ENCODE data around the gene FADS6. TPM values are rescaled to one million over a fixed set of nuclear protein-coding genes. Genes with fewer than 3 reads are reported as not detected.

The FADS6 gene
- total RNA-seq, 1 donor from 2014 or later: not detected

DNA sequence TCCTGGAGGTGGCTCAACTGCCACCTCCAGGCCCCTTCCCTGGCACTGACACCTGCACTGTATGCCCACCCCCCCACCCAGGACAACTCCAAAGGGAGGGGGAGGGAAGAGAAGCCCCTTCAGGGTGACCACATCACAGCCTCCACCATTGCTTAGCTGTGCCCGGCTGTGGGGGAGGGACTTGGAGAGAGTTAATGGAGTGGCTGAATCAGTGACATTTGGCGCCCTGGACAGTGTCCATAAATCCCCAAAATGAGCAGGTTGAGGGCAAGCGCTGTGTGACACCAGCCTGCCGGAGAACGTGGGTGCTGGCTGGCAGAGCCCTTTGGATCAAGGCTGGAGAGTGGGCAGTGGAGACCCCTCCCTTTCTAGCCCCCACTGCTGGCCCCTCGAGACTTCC, 28.7 kb upstream of the FADS6 start:
- intact Hi-C loops (cut with micrococcal nuclease): no loop called here
- no peak for DNase-seq
- Histone ChIP-seq H3K4me1 (peaks cover 26% of the 10 kb centered on the region), H3K36me3 (no peaks in the 10 kb centered on the region), H3K4me3 (no peak overlapping the region), H3K9me3 (replicated peaks) (no peaks in the 10 kb centered on the region), H3K27me3 (ENCODE audit: low read depth) (peaks cover 100% of the 10 kb centered on the region), H3K27ac (replicated peaks) (no peak overlapping the region)
- TF ChIP-seq, protein P1, sequence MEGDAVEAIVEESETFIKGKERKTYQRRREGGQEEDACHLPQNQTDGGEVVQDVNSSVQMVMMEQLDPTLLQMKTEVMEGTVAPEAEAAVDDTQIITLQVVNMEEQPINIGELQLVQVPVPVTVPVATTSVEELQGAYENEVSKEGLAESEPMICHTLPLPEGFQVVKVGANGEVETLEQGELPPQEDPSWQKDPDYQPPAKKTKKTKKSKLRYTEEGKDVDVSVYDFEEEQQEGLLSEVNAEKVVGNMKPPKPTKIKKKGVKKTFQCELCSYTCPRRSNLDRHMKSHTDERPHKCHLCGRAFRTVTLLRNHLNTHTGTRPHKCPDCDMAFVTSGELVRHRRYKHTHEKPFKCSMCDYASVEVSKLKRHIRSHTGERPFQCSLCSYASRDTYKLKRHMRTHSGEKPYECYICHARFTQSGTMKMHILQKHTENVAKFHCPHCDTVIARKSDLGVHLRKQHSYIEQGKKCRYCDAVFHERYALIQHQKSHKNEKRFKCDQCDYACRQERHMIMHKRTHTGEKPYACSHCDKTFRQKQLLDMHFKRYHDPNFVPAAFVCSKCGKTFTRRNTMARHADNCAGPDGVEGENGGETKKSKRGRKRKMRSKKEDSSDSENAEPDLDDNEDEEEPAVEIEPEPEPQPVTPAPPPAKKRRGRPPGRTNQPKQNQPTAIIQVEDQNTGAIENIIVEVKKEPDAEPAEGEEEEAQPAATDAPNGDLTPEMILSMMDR (IDR thresholded peaks at IDR 0.05; ENCODE audit: borderline replicate concordance): no peak

DNA sequence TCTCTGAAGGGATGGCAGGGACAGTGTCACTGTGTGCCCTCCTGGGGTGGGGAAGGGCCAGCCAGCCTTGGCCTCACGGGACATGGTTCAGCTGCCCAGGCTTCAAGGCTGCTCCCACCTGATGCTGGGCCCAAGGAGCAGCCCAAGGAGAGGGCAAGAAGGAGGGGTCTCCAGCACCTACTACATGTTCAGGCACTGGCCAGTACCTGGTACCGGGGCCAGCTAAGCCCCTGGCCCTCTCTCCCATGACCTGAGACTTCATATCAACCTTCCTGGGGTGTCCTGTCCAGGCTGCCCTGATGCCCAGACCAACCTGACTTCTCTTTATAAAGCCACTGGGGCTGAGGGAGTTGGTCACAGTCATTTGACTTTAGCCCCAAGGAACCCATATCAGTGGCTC, 28.3 kb upstream of the FADS6 start:
- H3K9me3 ChIP-seq (replicated peaks): no peaks in the 10 kb centered on the region
- H3K4me3 ChIP-seq: no peak overlapping the region
- H3K36me3 ChIP-seq: no peaks in the 10 kb centered on the region
- H3K4me1 ChIP-seq: peaks cover 26% of the 10 kb centered on the region
- peaks cover 100% of the 10 kb centered on the region for H3K27me3 ChIP-seq (ENCODE audit: low read depth)
- TF ChIP-seq, protein P1 (IDR thresholded peaks at IDR 0.05; ENCODE audit: borderline replicate concordance): no peak
- no peak for DNase-seq
- intact Hi-C loops (cut with micrococcal nuclease): no loop called here
- no peak overlapping the region for H3K27ac ChIP-seq (replicated peaks)

DNA sequence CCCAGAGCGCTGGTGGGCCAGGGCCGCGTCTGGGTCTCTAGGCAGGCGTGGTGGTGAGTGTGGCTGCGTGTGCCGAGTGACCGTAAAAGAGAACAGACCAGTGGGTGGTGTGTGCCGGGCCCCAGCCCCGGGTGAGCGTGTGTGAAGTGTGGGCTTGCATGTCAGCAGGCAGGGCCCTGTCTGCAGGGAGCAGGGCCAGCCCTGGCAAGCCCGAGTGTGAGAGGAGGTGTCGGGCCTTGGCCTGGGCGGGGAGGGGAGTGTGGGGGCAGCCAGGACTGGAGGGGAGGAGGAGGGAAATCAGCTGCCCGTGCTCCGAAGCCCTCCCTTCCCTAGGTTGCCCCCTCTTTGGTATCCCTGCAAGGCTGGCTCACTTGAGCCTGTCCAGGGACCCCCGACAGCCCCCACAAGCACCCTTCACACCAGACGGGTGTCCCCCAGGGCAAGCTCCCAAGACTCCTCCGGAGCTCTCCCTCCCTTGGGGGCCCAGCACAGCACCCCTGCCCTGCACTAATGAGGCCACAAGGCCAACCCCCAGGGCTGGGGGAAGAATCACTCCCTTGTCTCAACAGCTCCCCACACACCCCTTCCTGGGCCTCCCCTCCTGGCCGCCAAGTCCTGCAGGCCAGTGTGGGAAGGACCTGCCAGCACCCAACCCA, 27.7 kb upstream of the FADS6 start:
- no peaks in the 10 kb centered on the region for H3K36me3 ChIP-seq
- DNase-seq: no peak
- H3K9me3 ChIP-seq (replicated peaks): no peaks in the 10 kb centered on the region
- H3K4me1 ChIP-seq: peaks cover 26% of the 10 kb centered on the region
- no peak overlapping the region for H3K27ac ChIP-seq (replicated peaks)
- H3K27me3 ChIP-seq (ENCODE audit: low read depth): peaks cover 100% of the 10 kb centered on the region
- no peak overlapping the region for H3K4me3 ChIP-seq
- intact Hi-C loops (cut with micrococcal nuclease): no loop called here
- TF ChIP-seq, protein P1 (IDR thresholded peaks at IDR 0.05; ENCODE audit: borderline replicate concordance): no peak

DNA sequence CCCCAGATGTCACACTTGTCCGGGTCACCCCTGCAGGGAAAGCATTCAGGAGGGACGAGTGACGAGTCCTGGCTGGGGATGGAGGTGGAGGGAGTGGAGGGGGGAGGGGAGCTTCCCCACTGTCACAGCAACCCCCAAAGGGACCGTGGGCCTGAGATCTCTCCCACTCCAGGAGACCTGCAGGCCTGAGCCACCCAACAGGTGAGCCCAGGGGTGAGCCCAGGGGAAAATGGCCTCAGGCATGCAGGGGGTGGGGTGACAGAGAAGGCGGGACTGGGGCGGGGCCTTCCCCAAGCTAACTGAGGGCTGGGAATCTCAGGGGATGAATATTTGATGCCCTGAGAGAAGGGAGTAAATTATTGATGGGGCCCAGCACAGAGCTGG, 27.2 kb upstream of the FADS6 start:
- no peak overlapping the region for H3K4me3 ChIP-seq
- peaks cover 100% of the 10 kb centered on the region for H3K27me3 ChIP-seq (ENCODE audit: low read depth)
- peaks cover 26% of the 10 kb centered on the region for H3K4me1 ChIP-seq
- TF ChIP-seq, protein P1 (IDR thresholded peaks at IDR 0.05; ENCODE audit: borderline replicate concordance): no peak
- DNase-seq: no peak
- H3K36me3 ChIP-seq: no peaks in the 10 kb centered on the region
- H3K9me3 ChIP-seq (replicated peaks): no peaks in the 10 kb centered on the region
- H3K27ac ChIP-seq (replicated peaks): no peak overlapping the region
- intact Hi-C loops (cut with micrococcal nuclease): no loop called here

DNA sequence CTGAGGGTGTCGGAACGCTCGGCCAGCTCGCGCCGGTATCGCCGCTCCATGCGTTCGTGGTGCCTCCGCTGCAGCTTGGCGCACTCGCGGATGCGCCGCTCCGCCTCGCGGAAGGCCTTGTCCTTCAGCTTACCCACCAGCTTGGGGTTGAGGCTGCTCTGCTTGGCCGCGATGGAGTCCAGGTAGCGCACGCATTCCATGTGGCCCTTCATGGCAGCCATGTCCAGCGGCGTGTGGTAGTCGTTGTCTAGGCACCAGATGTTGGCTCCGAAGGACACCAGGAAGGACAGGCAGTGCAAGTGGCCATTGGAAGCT, 26.8 kb upstream of the FADS6 start:
- TF ChIP-seq, protein P1 (IDR thresholded peaks at IDR 0.05; ENCODE audit: borderline replicate concordance): no peak
- no peak overlapping the region for H3K4me3 ChIP-seq
- no peaks in the 10 kb centered on the region for H3K36me3 ChIP-seq
- intact Hi-C loops (cut with micrococcal nuclease): no loop called here
- no peaks in the 10 kb centered on the region for H3K9me3 ChIP-seq (replicated peaks)
- H3K27ac ChIP-seq (replicated peaks): no peak overlapping the region
- peaks cover 26% of the 10 kb centered on the region for H3K4me1 ChIP-seq
- no peak for DNase-seq
- H3K27me3 ChIP-seq (ENCODE audit: low read depth): peaks cover 100% of the 10 kb centered on the region

All from left ventricle myocardium inferior (tissue), 1 donor.